NOMO-1 treated with DMSO at 0.1 percent for 48 hours (cell line): ENCODE results near the gene IL21.

Source experiments
- DNase-seq: peaks from one replicate; lab custom pipeline; 2025; ENCODE audit not compliant: unreplicated experiment; lab: John Stamatoyannopoulos, UW

IL21 gene

DNA sequence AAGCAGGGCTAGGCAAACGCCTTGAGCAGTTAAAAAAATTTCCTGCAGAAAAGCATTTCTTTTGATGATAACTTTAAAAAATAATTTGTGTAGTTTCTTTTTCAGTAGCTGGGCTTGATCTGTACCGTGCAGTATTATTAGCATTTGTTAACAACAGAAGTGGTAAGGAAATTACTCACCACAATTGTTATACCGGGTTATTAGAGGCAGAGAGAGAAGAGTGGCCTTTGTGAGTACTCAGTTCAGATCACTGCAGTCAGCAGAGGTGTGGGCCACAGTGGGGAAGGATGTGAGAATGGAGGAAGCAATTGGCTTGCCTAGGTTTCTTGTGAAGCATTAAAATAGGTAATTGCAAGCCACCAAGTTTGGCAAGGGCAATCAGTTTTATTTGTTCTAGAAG is 14.3 kb upstream of the IL21 start:
- peak; percentile 44 for DNase-seq

DNA sequence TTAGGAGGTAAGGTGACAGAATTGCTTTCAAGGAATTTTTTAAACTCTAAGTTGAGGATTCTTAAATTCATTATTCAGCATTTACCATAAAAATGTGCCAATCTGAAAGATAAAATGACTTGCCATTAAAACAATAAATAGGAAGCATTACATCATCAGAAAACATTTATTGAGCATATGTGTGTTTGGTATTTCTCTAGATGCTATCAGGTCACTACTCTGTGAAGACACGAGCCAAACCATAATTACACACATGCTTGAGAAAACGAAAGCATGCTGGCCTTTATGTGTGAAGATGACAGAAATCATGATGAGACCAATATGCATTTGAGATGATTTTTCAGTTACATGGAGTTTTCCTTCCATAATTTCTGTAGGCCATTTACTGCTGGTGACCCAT is 12.3 kb upstream of the IL21 start:
- no peak for DNase-seq

DNA sequence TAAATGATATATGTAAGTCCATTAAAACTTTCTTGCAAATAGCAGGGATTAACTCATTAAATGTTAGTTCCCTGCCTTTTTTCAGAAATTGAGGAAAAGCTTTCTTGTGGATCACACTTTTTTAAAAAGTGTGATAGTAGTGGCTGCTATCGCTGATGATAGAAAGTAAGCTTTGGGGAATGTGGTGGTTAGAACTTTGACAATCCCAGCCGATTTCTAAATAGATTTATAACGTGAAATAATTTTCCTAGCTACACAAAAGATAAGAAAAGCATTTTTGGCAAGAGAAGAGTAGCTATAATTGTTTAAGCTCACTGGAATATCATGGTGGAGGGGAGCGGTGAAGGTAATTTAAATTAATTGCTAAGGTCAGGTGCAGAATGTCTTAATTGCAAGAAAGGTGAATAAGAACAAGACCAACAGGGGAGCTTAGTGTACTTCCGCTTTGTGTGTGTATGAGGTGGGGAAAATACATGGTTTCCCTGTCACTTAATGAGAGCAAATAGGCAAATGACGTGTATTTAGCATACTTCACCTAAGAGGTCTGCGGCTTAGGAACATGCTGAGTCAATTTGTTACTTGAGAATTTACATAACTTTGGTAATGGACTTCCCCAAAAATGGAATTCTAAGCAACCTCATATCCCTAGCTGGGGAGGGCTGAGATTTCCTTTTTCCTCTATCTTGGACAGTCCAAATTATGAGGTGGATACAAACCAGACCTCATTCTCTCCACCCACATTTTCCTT is 11.7 kb upstream of the IL21 start:
- DNase-seq = no peak

DNA sequence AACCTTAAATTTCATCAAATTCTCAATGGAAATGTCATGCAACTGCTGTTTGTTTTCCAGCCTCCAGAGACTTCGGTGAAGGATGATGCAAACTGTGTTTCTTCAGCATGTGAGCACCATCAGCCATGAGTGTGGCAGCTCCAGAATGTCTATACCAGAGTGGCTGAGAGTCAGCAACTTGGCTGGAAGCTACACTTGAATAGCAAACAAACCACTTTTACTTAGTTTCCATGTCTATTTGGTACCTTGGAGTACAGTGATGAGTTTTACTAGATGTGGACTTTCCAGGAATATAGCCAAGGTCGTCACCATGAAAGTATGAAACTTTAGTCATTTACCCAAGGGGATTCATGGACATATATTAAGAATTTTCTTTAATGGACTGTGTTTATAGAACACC is 4.3 kb upstream of the IL21 start:
- no peak for DNase-seq

DNA sequence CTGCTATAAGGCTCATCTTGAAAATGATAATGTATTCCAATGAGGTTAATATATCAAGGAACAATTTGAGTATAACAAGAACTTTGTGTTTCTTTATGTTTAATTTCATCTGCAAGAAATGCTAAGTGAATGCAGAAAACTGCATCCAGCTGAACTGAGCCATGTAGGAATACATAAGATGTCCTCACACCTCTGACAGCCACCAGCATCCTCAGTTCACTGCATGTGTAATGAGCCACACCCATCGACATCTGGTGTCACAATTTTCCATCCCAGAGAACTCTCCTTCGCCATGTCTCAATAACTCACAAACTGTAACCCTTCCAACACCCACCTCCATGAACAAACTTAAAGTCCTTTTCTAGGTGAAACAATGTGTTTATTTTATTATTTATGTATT is 3.3 kb upstream of the IL21 start:
- no peak for DNase-seq

DNA sequence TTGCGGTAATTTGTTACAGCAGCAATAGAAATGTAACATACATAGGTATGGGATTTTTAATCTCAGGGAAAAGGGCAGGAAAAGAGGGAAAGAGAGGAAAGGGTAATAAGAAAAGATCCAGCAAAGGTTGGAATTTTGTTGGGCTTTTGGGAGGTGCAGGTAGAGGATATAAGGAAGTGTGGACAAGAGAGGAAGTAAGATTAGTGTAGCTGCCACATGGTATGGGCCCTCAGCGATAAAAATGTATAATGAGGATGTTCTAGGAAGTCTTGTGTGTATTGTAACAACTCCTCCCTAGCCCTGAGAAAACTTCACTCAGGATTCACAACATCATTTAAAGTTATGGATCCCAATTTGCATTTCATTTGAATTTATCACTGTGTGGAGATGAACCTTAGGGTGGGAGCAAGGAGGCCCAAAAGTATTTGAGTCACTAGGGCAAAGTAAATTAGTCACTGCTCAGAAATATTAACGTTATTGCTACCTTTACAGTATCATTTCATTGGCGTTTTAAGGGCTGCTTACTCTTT is 2.8 kb upstream of the IL21 start:
- peak; percentile 2 for DNase-seq

DNA sequence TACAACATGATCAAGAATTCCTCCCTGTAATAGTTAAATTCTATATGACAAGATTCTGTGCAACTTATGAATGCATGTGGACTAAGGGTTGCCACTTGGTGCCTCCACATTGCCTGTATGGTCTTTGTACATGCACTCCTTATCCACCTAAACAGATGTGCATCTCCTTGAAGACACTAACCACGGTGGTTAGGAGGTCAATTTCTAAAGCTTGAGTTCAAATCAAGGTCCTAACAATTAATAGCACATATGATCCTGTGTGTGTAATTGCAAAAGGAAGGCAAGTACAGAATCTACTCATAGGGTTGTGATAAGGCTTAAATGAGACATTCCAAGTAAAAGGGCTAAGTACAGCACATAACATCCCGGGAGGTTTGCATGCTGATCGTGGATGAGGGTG is 1.5 kb upstream of the IL21 start:
- no peak for DNase-seq

DNA sequence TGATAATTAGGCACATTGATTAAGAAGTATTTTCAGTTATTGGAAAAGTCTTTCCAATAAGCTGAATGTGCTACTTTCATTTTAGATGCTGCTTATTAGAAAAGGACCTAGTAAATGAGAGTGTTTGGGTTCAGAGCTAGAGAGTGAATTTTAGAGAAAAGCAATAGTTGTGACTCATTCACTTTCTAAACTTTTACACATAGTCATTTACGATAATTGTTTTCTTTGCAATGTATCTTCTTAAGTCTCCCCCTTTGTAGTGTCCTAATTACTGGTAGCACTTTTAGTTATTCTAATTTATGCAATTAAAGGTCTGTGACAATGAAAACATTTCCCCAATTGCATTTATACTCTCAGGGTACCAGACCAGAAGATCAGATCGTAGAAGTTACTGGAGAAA is 1.3 kb downstream of the IL21 start:
- DNase-seq = no peak

DNA sequence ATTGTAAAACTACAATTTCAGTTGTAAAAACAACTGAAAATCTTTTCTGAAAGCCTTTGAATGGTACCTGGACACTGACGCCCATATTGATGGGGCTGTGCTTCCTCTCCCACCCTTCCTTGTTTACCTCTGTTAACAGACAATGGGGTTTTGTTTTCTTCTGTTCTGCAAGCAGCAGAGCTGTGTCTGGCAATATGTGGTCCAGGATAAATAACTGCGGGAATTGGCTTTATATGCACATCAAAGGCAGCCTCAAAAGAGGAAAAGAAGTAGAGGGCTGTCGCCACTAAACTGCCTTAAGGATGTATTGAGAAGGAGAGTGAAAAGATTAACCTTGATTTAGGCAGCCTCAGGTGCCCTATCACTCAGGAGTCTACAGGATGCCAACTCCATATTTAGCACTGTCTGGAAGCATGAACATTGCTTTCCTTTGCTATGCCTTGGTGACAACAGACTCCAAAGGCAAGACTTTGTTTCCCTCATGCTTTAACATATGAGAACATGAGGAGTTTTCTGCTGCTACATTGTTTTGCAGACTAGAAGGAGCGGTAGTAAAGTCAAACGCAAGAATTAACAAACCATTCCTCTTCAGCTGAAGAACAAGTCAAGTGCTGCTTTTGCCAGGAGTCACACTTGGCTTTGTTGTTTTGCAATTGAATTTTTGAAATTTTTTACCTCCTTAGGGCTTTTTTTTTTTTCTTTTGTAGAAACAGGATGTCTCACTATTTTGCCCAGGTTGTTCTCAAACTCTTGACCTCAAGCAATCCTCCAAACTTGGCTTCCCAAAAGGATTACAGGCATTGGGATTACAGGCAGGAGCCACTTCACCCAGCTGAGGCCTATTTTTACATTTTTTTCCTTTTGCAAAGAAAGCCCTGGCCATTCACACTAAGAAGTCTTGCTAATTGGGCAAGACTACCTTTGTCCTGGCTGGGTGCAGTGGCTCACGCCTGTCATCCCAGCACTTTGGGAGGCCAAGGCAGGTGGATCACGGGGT is 3.0 kb downstream of the IL21 start:
- no peak for DNase-seq

DNA sequence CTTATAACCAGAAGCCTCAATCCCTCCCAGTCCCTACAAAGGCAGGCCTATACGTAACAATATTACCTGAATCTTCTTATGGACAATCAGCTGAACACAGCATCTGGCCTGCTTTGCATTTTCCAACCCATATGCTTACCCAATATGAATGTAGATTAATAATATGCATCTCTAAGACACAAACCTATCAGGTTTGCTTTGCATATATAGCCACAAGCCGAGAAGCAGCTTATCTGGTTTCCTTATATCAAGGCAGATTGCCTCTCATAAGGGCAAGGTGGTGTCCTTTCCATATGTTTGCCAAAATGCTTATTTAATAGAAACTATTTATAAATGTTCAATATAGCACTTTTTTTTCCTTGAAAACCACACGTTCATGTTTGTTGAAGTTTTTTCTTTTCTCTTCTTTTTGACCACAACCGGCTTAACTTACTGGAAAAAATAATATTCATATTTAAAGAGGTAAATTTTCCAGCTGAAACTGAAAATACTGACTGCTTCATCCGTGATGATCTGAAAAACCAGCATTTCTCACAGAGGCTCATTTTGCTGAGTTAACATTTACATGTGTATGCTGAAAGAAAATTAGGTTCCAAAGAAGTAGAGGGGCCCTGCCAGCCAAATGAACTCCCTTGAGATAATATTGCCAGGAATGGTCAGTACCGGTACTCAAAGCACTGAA is 3.8 kb downstream of the IL21 start:
- DNase-seq = no peak

DNA sequence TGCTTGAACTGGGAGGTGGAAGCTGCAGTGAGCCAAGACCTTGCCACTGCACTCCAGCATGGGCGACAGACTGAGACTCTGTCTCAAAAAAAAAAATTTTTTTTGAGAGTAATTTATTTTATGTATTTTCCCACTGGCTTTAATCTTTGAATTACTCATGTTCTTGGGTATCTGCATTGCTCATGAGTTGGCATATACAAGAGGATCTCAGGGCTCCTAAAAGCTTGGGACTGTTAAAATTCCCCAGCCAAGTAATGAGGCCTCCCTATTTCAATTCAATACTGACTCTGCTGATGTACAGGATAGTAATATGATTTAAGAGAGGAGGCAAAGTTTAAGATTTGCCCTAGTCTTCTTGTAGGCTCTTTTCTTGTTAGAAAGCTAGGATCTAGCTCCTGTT is 6.2 kb downstream of the IL21 start:
- no peak for DNase-seq

DNA sequence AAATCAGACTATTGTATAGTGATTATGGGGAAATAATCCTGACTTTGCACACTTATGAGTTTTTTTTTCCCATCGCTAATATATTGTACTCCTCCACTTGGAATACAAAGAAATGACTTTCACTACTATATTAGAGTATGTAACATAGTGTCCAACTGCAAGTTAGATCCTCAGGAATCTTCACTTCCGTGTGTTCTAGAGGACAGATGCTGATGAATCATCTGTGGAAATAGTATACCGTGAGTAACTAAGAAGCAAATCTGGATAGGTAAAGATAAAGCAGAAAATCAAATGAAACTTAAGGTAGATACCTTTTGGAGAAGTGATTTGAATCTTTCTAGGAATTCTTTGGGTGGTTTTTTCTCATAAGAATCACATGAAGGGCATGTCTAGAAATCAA is 8.3 kb downstream of the IL21 start:
- DNase-seq = no peak

DNA sequence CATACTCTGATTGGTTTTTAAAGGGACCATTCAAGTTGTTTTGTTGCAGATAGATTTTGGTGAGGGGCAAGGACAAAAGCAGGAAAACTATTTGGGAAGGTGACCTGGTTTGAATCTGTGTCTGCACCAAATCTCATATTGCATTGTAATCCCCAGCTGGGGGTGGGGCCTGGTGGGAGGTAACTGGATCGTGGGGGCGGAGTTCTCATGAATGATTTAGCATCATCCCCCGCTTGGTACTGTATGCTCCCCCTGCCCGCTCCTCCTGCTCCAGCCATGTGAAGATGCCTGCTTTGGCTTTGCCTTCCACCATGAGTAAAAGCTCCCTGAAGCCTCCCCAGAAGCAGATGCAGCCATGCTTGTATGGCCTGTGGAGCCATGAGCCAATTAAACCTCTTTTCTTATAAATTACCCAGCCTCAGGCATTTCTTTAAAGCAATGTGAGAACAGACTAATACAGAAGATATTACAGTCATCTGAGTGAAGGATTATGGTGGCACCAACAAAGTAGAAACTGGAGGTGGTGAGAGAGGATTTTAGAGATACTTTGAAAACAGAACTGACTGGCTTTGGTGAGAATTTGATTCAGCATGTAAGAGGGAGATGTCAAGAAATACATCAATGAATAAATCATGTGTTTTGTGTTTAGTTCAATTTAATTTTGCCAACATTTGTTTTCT is 14.4 kb downstream of the IL21 start:
- no peak for DNase-seq

DNA sequence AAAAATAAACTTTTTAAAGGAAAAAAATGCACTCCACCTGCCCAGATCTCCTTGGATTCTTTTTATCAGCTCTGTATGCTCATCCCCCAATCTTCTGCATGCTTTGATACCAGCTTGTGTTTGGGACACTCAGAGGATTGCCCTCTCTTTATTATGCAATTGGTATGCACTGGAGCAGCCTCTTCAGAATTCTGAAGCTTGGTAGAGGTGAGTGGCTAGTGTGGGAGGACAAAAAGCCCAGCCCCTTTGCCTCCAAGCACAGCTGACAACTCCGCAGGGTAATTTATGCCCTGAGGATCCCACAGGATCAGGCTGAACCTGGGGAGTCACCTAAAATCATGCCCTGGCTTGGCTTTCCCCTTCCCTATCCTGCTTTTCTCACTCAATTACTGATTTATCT is 16.7 kb downstream of the IL21 start:
- DNase-seq = no peak

DNA sequence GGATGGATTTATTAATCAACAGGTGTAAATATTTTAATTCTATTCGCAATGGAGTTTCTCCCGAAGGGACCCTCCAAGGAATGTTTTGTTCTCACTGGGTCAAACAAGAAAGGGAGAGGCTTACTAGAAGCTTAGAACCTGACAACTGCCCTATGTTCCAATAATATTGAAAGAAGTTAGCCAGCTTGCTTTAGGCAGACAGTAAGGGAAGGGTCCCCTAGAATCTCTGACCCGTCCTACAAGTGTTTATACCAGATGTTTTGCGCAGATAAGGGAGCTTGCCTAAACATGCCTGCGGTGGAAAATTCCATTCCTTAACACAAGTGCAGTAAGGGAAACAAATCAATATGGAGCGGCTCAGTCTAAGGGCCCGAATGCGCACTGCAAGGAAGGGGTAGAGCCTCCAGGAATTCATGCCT is 17.7 kb downstream of the IL21 start:
- DNase-seq = no peak

DNA sequence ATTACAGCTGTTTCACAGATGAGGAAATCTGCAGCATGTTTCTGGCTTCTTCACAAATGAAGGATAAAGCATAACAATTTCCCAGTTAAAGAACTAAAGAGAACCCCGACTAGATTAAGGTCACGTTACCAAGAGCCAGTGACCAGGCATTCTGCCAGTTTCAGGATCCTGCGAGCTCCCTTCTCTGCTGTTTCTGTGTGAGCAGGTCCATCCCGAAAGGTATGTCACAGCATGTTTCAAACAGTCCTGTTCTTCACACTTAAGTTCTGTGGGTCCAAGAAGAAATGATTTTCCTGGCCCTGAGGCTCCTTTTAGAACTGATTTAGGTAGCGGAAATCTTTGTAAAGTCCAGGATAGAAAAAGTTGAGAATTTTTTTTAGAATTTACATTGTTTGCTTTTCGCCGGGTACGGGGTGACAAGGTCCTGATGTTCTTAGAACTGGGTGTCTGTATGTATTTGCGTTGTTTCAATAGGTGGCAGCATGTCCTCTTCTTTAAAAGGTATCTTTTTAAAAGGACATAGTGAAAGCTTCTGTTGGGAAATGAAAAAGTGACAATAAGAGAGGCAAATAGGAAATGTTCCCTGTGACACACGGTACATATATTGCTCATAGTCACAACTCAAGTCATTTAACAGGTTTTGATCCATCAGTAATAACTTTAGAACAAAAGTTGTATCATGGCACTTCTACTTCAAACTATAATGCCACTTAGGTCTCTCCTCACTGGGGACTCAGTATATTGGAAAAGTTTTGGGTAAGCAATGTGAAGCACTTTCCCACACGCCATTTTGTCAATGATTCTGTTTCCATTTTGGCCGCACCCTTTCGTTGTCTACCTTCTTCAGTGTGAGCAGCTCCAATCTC is 18.4 kb downstream of the IL21 start:
- DNase-seq = peak; percentile 66

DNA sequence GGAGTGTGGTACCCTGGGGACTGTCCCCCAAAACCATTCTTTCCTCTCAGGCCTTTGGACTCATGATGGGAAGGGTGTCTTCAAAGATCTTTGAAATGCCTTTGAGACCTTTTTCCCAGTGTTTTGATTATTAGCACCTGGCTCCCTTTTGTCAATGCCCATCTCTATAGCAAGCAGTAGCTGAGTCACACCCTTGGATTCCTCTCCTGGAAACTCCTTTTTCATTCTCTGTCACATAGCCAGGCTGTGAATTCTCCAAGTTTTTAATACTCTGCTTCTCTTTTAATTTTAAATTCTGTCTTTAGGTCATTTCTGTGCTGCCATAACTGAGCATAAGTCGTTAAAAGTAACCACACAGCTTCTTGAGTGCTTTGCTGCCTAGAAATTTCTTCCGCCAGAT is 29.7 kb downstream of the IL21 start:
- DNase-seq = no peak

DNA sequence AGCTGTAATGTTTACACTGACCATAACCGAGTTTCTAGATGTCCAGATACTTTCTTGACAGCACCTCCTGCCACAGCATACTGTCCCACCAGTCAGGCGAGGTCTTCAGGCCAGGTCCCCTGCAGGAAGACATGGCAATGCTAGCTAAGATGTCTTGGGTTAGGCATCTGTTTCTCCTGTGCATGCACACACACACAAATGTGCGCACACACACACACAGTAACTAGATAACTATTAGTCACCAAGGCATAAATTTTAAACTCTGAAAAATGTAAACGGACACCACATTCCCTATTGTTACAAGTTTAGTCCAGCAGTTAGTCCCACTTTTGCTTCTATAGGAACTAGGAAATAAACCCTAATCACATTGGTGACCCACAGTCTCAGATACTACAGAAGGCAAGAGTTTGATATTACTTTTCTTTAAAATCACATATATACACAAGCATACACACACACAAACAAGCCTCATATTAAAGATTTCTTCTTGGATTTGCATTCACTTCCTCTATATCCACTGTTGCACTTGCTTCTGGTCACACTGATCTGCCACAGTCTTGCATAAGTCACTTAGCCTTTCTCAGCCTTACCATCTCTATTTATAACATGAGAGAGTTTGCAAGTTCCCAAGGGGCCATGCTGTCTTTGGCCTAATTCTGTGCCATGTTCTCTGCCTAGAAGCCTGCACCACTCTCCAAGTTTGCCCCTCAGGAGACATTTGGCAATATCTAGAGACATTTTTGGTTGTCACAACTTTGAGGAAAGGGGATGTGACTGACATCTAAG is 32.2 kb downstream of the IL21 start:
- peak; percentile 94 for DNase-seq

DNA sequence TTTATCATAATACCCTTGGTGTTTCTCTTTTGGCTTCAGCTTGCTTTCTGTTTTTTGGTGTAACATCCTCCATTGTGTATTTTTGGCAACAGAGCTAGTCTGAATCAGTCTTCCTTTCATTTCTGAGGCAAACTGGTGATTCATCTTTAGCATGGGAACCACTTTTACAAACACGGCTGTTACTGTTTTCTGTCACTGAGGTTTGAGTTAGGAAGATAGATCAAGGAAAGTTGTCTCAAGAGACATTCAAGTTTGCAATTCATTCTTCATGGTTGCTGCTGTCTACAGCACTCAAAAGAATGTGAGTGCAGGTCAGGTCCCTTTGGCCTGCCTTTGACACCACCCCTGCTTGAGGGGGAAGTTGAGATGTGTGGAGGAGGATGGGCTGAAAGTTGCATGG is 36.3 kb downstream of the IL21 start:
- peak; percentile 79 for DNase-seq
